GM19328 (cell line): ENCODE measurements around the gene GIPC1.

Source experiments
- ATAC-seq: cut with Tn5 transposase; IDR thresholded peaks from one replicate; pipeline ENCODE4 v1.9.1; 2021; ENCODE audit warnings: mild to moderate bottlenecking, moderate library complexity; ENCODE audit not compliant: unreplicated experiment

GIPC1 gene

GRCh38 chr19:14495672-14496028 lies 277 bp downstream of the GIPC1 start:
- ATAC-seq: no peak

- no peak for ATAC-seq
Measured at GRCh38 chr19:14494910-14495671, 836 bp downstream of the GIPC1 start.

GRCh38 chr19:14494411-14494810 lies 1.5 kb downstream of the GIPC1 start:
- ATAC-seq: no peak

GRCh38 chr19:14492756-14493337 lies 3.1 kb downstream of the GIPC1 start:
- ATAC-seq: no peak

GRCh38 chr19:14487370-14488125 lies 8.4 kb downstream of the GIPC1 start:
- ATAC-seq: no peak

- no peak for ATAC-seq
Measured at GRCh38 chr19:14482172-14482941, 13.6 kb downstream of the GIPC1 start.

GRCh38 chr19:14480700-14481079 lies 15.2 kb downstream of the GIPC1 start:
- no peak for ATAC-seq

- ATAC-seq: no peak
Measured at GRCh38 chr19:14479975-14480699, 15.8 kb downstream of the GIPC1 start.

- ATAC-seq: no peak
Measured at GRCh38 chr19:14479309-14479974, 16.5 kb downstream of the GIPC1 start.

GRCh38 chr19:14478113-14478545 lies 17.8 kb downstream of the GIPC1 start:
- ATAC-seq: no peak

GRCh38 chr19:14477418-14478112 lies 18.4 kb downstream of the GIPC1 start:
- no peak for ATAC-seq

GRCh38 chr19:14476673-14477401 lies 19.1 kb downstream of the GIPC1 start:
- no peak for ATAC-seq

- no peak for ATAC-seq
Measured at GRCh38 chr19:14476327-14476672, 19.6 kb downstream of the GIPC1 start.

- ATAC-seq: no peak
Measured at GRCh38 chr19:14475251-14476073, 20.5 kb downstream of the GIPC1 start, which contains the start of gene PTGER1. Gene PTGER1 (minus strand): TSS chr19:14475354. CDS start chr19:14474320, 1,034 bp downstream.

- no peak for ATAC-seq
Measured at GRCh38 chr19:14474827-14475226, 21.1 kb downstream of the GIPC1 start.

GRCh38 chr19:14473978-14474578 lies 21.8 kb downstream of the GIPC1 start:
- no peak for ATAC-seq
